GM12891 (cell line): Measurements from ENCODE around the gene CLEC4G.

Source experiments
- POLR2A ChIP-seq: IDR thresholded peaks from 2 replicates; pipeline ENCODE4 v1.6.1; 2011; ENCODE audit warnings: low read depth, low read length, control low read depth
- POLR2AphosphoS5 ChIP-seq: IDR thresholded peaks from 2 replicates; pipeline ENCODE4 v1.6.1; 2011; ENCODE audit warnings: low read depth, low read length, control low read depth
- TAF1 ChIP-seq: IDR thresholded peaks from 2 replicates; pipeline ENCODE4 v1.6.1; 2011; ENCODE audit warnings: low read depth, low read length, control low read depth

- TF ChIP-seq POLR2A (no peak), TAF1 (peak; percentile 25; the same call in 1 of the 2 replicates), POLR2AphosphoS5 (peak; percentile 52; the same call in 1 of the 2 replicates)
Measured at GRCh38 chr19:7705387-7706187, 26.3 kb downstream of the CLEC4G start.
